ENCODE measurements around the gene USP17L21.
"Not testable (repeated sequence)": the region's sequence is repeated elsewhere in the genome, so short reads cannot be mapped to it uniquely, and the experiment has no call there.

USP17L21 gene

GRCh38 chr4:9262572-9262971 is at the start of gene USP17L21:
Gene USP17L21 (plus strand): TSS chr4:9262872. CDS start chr4:9262872, 0 bp downstream.
- DNase-seq: not testable (repeated sequence)

- DNase-seq: not testable (repeated sequence)
Measured at GRCh38 chr4:9214701-9215100, 48.0 kb upstream of the USP17L21 start.

- DNase-seq: not testable (repeated sequence)
Measured at GRCh38 chr4:9215105-9215504, 47.6 kb upstream of the USP17L21 start, which contains the start of gene USP17L11. Gene USP17L11 (plus strand): TSS chr4:9215405. CDS start chr4:9215405, 0 bp downstream.

GRCh38 chr4:9219852-9220251 is 42.8 kb upstream of the USP17L21 start, which contains the start of gene USP17L12:
Gene USP17L12 (plus strand): TSS chr4:9220152. CDS start chr4:9220152, 0 bp downstream.
- not testable (repeated sequence) for DNase-seq

- not testable (repeated sequence) for DNase-seq
Measured at GRCh38 chr4:9224596-9224995, 38.1 kb upstream of the USP17L21 start, which contains the start of gene USP17L13. Gene USP17L13 (plus strand): TSS chr4:9224896. CDS start chr4:9224896, 0 bp downstream.

- DNase-seq: not testable (repeated sequence)
Measured at GRCh38 chr4:9230249-9230648, 32.4 kb upstream of the USP17L21 start.

GRCh38 chr4:9234085-9234484 is 28.6 kb upstream of the USP17L21 start, which contains the start of gene USP17L15:
Gene USP17L15 (plus strand): TSS chr4:9234385. CDS start chr4:9234385, 0 bp downstream.
- DNase-seq: not testable (repeated sequence)

- not testable (repeated sequence) for DNase-seq
Measured at GRCh38 chr4:9238461-9238860, 24.2 kb upstream of the USP17L21 start.

GRCh38 chr4:9243579-9243978 is 19.1 kb upstream of the USP17L21 start, which contains the start of gene USP17L17:
Gene USP17L17 (plus strand): TSS chr4:9243879. CDS start chr4:9243879, 0 bp downstream.
- DNase-seq: not testable (repeated sequence)

- not testable (repeated sequence) for DNase-seq
Measured at GRCh38 chr4:9247953-9248680, 14.6 kb upstream of the USP17L21 start, which contains the start of gene USP17L18. Gene USP17L18 (plus strand): TSS chr4:9248630. CDS start chr4:9248630, 0 bp downstream.

GRCh38 chr4:9253078-9253477 is 9.6 kb upstream of the USP17L21 start, which contains the start of gene USP17L19:
Gene USP17L19 (plus strand): TSS chr4:9253378. CDS start chr4:9253378, 0 bp downstream.
- not testable (repeated sequence) for DNase-seq

- not testable (repeated sequence) for DNase-seq
Measured at GRCh38 chr4:9257824-9258223, 4.8 kb upstream of the USP17L21 start, which contains the start of gene USP17L20. Gene USP17L20 (plus strand): TSS chr4:9258124. CDS start chr4:9258124, 0 bp downstream.

- not testable (repeated sequence) for DNase-seq
Measured at GRCh38 chr4:9267319-9267718, 4.6 kb downstream of the USP17L21 start, which contains the start of gene USP17L22. Gene USP17L22 (plus strand): TSS chr4:9267619. CDS start chr4:9267619, 0 bp downstream.

- DNase-seq: not testable (repeated sequence)
Measured at GRCh38 chr4:9271719-9272118, 9.0 kb downstream of the USP17L21 start.

Measured in GDM1 (cell line).